ENCODE measurements around the gene IP6K3.

DNA sequence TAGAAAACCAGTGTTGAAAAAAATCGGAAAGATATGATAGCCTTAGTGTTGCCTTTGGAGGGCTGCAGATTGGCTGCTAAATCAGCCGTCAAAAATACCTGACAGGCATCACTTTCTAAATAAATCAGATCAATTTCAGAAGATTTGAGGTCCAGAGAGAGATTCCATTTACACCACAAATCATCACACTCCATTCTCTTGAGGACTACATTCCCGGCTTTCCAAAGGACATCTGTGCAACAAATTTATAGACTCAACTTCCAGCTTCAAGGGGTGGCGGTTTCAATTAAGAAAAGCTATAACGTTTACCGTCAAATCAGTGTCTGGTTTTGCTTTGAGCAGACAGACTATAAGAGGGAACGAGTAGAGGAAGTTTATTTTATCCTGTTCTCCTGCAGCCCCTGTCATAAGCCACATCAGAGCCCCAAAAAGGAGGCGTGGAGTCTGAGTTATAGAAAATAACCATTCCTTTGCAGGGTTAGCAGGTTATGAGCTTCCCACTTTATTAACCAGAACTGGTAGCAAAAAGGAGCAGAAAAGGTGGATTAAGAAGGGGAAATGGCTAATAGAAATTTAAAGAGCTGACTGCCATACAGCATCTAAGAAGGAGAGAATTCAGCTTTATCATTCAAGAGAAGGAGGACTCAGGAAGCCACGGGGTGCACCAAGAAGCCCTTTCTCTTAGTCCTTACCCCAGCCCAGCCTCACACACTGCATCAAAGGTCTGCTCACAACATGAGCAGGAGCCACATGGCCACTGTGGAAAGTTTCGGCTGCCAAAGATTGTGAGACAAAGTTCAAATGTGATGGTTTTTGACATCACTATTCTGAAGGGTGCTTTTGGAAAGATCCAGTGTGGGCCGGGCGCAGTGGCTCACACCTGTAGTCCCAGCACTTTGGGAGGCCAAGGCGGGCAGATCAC is 22.3 kb downstream of the IP6K3 start:
- TF ChIP-seq SIN3A (IDR thresholded peaks at IDR 0.05; ENCODE audit: borderline replicate concordance, insufficient read depth, low read length) (no peak), POLR2AphosphoS5 (IDR thresholded peaks at IDR 0.05; ENCODE audit: low read depth, low read length) (no peak)

Data from PFSK-1 (cell line).